ENCODE data around the gene STIP1. TPM values are rescaled to one million over a fixed set of nuclear protein-coding genes. Genes with fewer than 3 reads are reported as not detected.

Gene STIP1
- total and polyA plus RNA-seq, 9 of the 15 experiments (the other 6 are each of a cell fraction or from before 2014, with no cell fraction given): 58.1 to 465 (median 346) TPM

GRCh38 chr11:64185693-64186491 is at the start of gene STIP1 (continued):
- TF ChIP-seq NELFE (IDR thresholded peaks at IDR 0.05; ENCODE audit: insufficient read depth, insufficient read length) (no peak), FOXJ3 (CRISPR knock-in tag; IDR thresholded peaks at IDR 0.05) (no peak), SMARCB1 (IDR thresholded peaks at IDR 0.05; ENCODE audit: insufficient read length, low read depth) (no peak), CCAR2 (IDR thresholded peaks at IDR 0.05; ENCODE audit: low read depth, low read length) (no peak), SMAD4 (CRISPR knock-in tag; conservative IDR thresholded peaks at IDR 0.05) (no peak), ZNF583 (CRISPR knock-in tag; IDR thresholded peaks at IDR 0.05) (no peak), ILF3 (IDR thresholded peaks at IDR 0.05; ENCODE audit: borderline replicate concordance) (no peak), CBFA2T3 (IDR thresholded peaks at IDR 0.05) (no peak), ZNF785 (CRISPR knock-in tag; IDR thresholded peaks at IDR 0.05) (no peak), ZNF740 (CRISPR knock-in tag; IDR thresholded peaks at IDR 0.05) (no peak), ZNF740 (tag; IDR thresholded peaks at IDR 0.05) (no peak; a peak in 1 of 4 replicates), U2AF1 (optimal IDR thresholded peaks at IDR 0.05; ENCODE audit: low read depth, low read length) (no peak), PTTG1 (tag; IDR thresholded peaks at IDR 0.05; ENCODE audit: low read depth) (no peak), ZNF133 (CRISPR knock-in tag; IDR thresholded peaks at IDR 0.05) (no peak), DPF2 (IDR thresholded peaks at IDR 0.05) (no peak), POLR2G (IDR thresholded peaks at IDR 0.05; ENCODE audit: low read depth, low read length) (peak; percentile 16)
- TF ChIP-seq, protein P1, sequence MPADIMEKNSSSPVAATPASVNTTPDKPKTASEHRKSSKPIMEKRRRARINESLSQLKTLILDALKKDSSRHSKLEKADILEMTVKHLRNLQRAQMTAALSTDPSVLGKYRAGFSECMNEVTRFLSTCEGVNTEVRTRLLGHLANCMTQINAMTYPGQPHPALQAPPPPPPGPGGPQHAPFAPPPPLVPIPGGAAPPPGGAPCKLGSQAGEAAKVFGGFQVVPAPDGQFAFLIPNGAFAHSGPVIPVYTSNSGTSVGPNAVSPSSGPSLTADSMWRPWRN (IDR thresholded peaks at IDR 0.05; ENCODE audit: low read depth): peak; percentile 47; the same call in 1 of the 2 replicates
- TF ChIP-seq, protein P2, sequence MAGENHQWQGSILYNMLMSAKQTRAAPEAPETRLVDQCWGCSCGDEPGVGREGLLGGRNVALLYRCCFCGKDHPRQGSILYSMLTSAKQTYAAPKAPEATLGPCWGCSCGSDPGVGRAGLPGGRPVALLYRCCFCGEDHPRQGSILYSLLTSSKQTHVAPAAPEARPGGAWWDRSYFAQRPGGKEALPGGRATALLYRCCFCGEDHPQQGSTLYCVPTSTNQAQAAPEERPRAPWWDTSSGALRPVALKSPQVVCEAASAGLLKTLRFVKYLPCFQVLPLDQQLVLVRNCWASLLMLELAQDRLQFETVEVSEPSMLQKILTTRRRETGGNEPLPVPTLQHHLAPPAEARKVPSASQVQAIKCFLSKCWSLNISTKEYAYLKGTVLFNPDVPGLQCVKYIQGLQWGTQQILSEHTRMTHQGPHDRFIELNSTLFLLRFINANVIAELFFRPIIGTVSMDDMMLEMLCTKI (IDR thresholded peaks at IDR 0.05; ENCODE audit: partially characterized antibody): no peak
